ENCODE results near the gene LIPK. TPM values are rescaled to one million over a fixed set of nuclear protein-coding genes. Genes with fewer than 3 reads are reported as not detected.

The LIPK gene
- total RNA-seq, 1 donor from 2014 or later: not detected

DNA sequence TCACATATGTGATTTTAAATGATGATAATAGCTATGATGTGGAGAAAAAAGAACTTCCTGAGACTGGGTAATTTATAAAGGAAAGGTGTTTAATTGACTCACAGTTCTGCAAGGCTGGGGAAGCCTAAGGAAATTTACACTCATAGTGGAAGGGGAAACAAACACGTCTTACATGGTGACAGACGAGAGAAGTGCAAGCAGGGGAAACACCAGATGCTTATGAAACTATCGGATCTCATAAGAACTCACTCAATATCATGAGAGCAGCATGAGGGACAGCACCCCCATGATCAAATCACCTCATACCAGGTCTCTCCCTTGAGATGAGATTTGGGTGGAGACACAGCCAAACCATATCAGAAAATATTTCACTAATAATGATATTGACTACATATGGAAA is 49.7 kb downstream of the LIPK start:
- H3K36me3 Mint-ChIP-seq: no peaks in the 10 kb centered on the region
- no peak for DNase-seq (ENCODE audit: low spot score in 2 of 2, unreplicated experiment in 2 of 2)

DNA sequence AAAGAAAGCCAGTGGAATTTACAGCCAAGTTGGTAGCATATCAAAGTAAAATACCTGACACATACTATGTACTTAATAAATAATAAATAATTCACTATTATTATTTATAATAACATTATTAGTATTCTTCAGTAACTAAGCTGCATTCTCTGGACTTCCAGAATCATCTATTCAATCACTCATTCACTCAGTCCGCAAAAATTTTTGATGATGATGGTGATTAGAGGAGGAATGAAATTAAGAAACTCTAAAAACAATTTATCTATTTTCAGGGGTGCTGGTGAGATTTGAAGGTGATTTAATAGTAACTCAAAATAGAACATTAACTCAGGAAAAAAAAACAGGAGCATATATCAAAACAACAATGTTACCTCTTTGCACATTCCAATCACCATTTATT is 50.6 kb downstream of the LIPK start:
- DNase-seq (ENCODE audit: low spot score in 2 of 2, unreplicated experiment in 2 of 2): no peak
- TF ChIP-seq, protein P1, sequence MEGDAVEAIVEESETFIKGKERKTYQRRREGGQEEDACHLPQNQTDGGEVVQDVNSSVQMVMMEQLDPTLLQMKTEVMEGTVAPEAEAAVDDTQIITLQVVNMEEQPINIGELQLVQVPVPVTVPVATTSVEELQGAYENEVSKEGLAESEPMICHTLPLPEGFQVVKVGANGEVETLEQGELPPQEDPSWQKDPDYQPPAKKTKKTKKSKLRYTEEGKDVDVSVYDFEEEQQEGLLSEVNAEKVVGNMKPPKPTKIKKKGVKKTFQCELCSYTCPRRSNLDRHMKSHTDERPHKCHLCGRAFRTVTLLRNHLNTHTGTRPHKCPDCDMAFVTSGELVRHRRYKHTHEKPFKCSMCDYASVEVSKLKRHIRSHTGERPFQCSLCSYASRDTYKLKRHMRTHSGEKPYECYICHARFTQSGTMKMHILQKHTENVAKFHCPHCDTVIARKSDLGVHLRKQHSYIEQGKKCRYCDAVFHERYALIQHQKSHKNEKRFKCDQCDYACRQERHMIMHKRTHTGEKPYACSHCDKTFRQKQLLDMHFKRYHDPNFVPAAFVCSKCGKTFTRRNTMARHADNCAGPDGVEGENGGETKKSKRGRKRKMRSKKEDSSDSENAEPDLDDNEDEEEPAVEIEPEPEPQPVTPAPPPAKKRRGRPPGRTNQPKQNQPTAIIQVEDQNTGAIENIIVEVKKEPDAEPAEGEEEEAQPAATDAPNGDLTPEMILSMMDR (IDR thresholded peaks at IDR 0.05; ENCODE audit: unreplicated experiment): no peak
- Mint-ChIP-seq H3K27me3 (ENCODE audit: low read depth) (peaks cover 7% of the 10 kb centered on the region), H3K4me3 (no peak overlapping the region), H3K27ac (no peak overlapping the region), H3K4me1 (no peaks in the 10 kb centered on the region), H3K9me3 (no peaks in the 10 kb centered on the region), H3K36me3 (no peaks in the 10 kb centered on the region)

More for the DNA sequence above, 49.7 kb downstream of the LIPK start:
- Mint-ChIP-seq H3K9me3 (no peaks in the 10 kb centered on the region), H3K4me3 (no peak overlapping the region), H3K27ac (no peak overlapping the region), H3K27me3 (ENCODE audit: low read depth) (peaks cover 7% of the 10 kb centered on the region), H3K4me1 (no peaks in the 10 kb centered on the region)
- TF ChIP-seq, protein P1 (IDR thresholded peaks at IDR 0.05; ENCODE audit: unreplicated experiment): no peak

DNA sequence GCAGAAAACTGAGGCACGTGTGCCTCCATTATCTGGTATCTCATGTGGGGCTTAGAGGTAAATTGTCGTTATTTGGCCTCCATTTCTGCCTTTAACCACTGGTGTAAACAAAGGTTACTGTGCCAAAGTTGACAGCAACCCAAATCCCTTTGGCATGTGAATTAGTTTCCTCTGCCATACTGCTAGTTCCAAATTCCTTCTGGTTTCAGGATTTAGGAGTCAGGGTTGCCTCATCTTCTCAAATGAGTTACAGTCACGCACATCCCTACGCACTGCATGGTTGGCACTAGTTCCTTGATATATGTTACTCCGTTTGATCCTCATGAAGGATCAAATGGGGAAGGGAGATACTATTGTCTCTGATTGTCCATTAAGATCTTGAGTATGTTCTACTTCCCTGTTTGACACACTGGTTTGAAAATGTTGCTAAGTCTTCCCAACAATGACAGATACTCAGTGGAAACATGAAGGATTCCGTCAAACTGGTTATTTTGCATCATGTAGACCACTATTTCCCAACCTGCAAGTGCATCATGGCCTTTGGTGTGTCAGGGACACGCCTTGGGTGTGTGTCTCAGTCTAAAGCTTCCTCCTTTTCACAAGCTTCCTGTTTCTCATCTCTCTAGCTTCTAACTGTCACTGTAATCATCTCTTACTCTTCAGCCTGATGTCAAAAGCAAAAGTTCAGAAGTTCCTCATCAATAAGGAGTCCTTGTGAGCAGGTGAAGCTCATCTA is 53.5 kb downstream of the LIPK start, which contains the start of gene LIPN:
TSS of gene LIPN (plus strand) at position 655 of the 736 bp plus-strand sequence. CDS start 1,386 bp downstream, outside the sequence.
- Mint-ChIP-seq H3K4me1 (peaks cover 5% of the 10 kb centered on the region), H3K27me3 (ENCODE audit: low read depth) (peaks cover 5% of the 10 kb centered on the region), H3K4me3 (no peak within 1 kb of the TSS), H3K9me3 (no peaks in the 10 kb centered on the region), H3K27ac (no peak within 1 kb of the TSS), H3K36me3 (no peaks in the 10 kb centered on the region)
- DNase-seq (ENCODE audit: low spot score in 2 of 2, unreplicated experiment in 2 of 2): no peak
- TF ChIP-seq, protein P1 (IDR thresholded peaks at IDR 0.05; ENCODE audit: unreplicated experiment): no peak

DNA sequence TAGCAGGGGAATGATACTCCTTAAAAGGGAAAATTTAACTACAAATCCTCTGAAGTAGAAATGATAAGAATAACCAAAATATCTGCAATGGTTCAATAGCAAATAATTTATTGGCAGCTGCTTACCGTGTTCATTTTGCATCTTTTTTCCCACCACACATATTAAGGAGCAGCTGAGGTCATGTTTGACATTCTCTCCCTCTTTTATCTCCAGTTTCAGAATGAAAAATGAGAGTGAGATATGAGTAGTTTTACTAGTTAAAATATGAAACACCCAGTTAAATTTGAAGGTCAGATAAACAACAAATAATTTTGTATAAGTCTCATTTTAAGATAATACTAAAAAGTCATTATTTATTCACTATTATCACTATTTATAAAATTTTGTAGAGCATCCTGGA is 56.9 kb downstream of the LIPK start:
- TF ChIP-seq, protein P1 (IDR thresholded peaks at IDR 0.05; ENCODE audit: unreplicated experiment): no peak
- Mint-ChIP-seq H3K27me3 (ENCODE audit: low read depth) (no peaks in the 10 kb centered on the region), H3K4me1 (peaks cover 5% of the 10 kb centered on the region), H3K27ac (no peak overlapping the region), H3K4me3 (no peak overlapping the region), H3K9me3 (no peaks in the 10 kb centered on the region), H3K36me3 (no peaks in the 10 kb centered on the region)
- no peak for DNase-seq (ENCODE audit: low spot score in 2 of 2, unreplicated experiment in 2 of 2)

DNA sequence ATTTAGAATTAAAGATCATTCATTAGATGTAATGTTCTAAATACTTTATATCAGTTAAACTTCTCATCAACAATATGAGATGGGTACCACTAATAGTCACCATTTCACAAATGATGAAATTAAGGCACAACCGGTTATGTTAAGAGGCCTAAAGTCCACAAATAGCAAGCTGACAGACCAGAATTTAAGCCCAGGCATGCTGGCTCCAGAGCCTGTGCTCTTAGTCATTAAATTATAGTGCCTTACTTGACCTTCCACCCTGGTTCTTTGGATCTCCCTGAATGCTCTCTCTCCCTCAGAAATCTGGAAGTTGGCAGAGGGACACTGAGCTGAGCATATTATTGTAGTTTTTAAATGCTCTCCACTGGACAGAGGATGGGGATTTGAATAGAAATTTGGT is 57.4 kb downstream of the LIPK start:
- Mint-ChIP-seq H3K9me3 (no peaks in the 10 kb centered on the region), H3K36me3 (no peaks in the 10 kb centered on the region), H3K4me3 (no peak overlapping the region), H3K27ac (no peak overlapping the region), H3K4me1 (peaks cover 5% of the 10 kb centered on the region), H3K27me3 (ENCODE audit: low read depth) (no peaks in the 10 kb centered on the region)
- TF ChIP-seq, protein P1 (IDR thresholded peaks at IDR 0.05; ENCODE audit: unreplicated experiment): no peak
- DNase-seq (ENCODE audit: low spot score in 2 of 2, unreplicated experiment in 2 of 2): no peak
